Inflammatory macrophage (primary cell): ENCODE results near the gene DYRK2.
A peak's percentile ranks its signal among the peaks of the same experiment; 100 is the strongest.

Experiments used
- DNase-seq, 2 donors: peaks; one replicate each; pipeline ENCODE4 v3.0.0-alpha.2; 2020 to 2022

DYRK2 gene

DNA sequence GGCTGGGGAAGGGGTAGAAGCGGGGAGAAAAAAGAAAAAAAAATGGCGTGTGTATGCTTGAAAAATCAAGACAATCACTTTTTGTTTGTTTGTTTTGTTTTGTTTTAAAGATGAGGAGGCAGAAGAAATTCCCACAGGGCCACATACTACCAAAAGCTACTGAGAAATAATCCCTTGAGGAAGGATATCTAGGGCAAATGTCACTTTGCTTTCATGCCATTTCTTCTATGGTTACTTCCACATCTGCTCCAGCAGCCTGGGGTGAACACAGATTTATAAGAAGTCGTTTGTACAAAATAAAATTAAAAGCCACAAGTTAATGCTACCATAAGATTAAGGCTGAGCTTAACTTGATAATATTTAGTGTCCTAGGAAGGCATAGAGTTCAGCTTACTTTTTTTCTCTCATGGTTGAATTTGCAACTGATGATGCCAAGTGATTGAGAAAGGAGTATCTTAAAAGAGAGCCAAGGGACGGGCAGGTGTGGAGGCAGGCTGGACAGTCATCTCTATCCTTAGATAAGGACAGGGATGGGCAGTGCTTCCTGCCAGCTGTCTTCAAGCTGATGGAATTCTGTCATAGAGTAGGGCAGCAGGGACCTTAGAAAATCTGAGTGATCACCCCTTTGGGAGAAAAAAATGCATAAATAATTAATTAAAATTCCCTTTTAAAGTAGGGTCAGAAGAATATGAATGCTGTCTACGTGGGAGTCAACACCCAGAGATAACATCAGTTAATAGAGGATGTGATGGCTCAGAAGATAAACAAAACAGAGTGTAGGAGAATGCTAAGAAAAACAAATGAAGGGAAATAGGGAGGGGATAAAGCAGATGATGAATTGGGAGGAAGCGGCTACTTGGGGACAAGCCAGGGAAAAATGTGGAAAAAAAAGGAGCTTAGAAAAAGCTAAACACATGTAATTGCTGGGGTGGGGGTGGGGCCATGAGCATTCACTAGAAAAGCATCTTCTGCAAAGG is 57.1 kb downstream of the DYRK2 start:
- DNase-seq: no peak

GRCh38 chr12:67709367-67709954 is 60.9 kb downstream of the DYRK2 start:
- no peak for DNase-seq

DNA sequence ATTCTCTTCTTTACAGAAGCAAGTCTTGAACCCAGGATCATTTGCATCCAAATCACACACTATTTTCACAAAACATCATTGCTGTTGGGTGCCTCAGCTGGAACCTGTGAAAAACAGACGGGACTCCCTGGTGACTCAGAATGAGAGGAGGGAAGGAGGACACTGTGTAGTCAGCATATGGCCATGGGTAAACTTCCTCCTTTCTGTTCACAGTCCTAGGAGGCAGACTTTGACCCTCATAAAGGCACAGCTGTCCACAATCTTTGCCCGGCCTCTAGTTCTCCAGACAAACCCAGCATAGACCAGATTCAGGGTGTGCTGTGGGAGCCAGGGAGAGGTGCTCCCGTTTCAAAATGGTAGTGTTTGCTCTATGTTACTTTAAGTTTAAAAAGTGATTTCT is 62.0 kb downstream of the DYRK2 start:
- peak; percentile 55 to 71 for DNase-seq

DNA sequence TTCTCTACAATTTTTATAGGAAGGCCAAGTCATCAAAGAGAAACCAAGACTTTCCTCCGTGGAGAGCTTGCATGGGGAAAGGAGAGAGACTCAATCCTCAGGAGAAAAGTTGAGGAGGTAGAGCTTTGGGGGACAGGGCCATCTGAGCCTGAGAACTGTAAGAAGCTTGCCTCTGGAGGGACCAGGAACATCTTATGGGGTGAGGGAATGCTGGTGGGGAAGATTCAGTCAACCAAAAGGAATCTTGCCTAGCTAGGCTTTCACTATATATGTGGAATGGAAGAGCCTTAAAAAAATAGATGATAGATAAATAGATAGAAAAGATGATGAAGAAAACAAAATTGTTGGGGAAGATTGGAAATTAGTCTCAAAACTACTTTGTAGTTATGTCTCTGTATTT is 63.5 kb downstream of the DYRK2 start:
- no peak for DNase-seq

DNA sequence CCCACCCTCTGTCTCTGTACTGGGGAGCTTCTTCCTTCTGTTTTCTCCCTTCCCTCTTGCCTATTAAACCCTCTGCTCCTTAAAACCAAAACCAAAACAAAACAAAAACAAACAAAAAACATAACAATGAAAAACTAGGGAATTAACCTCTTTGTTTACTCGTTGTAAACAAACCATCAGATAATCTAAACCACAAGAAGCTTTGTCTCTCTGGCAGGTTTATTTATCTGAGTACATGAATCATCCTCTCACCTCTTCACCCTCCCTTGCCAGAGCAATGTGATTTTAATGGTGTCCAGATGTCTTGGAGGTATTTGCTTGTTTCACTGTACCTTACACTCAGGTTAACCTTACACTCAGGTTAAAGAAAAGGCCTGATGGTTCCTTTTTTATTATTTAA is 66.1 kb downstream of the DYRK2 start:
- DNase-seq: no peak
